Measurements from ENCODE around the gene PPP2CA.
"Not testable (repeated sequence)": the region's sequence is repeated elsewhere in the genome, so short reads cannot be mapped to it uniquely, and the experiment has no call there.

Gene PPP2CA

DNA sequence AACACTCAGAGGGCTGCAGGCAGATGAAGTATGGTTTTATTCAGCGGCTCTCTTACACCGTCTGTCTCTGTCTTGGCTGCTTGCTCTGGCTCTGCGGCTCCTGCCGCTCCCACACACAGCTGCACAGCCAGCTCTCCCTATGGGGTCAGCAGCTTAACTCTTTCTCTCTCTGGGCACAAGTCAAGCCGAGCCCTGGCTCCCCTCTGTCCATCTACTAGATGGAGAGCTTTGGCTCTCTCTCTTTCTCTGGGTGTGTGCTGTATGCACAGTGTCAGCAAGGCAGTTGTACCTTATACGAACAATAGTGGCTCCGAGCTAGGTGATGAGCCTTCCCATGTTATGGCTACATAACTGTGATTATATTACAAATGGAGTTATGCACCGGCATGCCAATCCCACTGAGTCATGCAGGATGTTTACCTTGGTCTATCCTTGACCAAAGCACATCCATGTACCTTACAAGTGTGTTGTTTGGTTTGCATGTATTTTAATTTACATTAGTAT lies 19.3 kb upstream of the PPP2CA start:
- DNase-seq = peak in 1 of 2 experiments; percentile 45

GRCh38 chr5:134242146-134242545 lies 16.3 kb upstream of the PPP2CA start:
- no peak for DNase-seq

DNA sequence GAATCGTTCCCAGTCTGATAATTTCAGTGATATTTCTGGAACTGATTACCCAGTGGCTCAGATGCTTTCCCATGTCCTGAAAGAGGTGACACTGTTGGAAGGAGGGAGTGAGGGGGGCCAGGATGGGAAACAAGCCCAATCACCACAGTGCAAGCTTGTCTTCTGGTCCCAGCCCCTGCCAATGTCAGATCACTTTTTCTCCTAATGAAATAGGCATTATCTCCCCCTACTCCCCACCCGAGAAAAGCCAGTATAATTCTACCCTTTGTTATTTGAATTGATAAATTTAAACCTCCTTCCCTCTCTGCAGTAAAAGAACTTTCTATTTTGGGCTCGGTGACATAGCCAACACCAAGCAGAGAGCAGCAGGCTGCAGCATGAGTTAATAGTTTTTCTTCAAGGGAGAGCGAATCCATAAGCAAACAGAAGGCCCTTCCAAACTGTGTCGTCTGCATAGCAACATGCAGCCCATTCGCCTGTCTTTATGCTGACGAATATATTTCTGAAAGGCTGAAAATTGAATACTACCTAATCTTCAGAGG lies 14.6 kb upstream of the PPP2CA start:
- peak in 1 of 2 experiments; percentile 25 for DNase-seq

DNA sequence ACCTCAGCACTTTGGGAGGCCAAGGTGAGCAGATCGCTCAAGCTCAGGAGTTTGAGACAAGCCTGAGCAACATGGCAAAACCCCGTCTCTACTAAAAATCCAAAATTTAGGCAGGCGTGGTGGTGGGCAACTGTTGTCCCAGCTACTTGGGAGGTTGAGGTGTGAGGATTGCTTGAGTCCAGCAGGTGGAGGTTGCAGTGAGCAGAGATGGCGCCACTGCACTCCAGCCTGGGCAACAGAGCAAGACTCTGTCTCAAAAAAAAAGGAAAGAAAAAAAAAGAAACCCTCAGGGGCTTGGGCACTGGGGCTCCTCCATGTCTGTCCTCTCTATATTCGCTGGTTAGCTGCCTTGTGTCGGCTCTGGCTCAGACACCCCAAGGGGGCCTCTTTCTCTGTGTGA lies 10.9 kb upstream of the PPP2CA start:
- DNase-seq = no peak

DNA sequence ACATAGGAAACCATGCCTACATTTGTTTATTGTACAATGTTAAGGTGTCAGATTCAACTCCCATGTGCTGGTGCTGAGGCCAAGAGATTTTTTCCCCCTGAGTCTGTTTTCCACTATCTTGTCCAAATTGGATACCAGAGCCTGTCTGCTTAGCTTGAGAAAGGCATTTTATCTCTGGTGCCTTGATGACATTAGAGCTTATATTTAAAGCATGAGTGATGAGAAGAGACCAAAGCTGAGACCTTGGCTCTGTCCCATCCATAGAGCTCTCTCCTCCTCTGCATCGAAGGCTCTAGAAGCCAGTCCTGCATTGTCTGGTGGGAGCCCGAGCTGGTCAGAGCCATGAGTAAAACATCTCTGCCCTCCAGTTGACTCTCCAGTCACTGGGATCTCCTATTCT lies 10.4 kb upstream of the PPP2CA start:
- no peak for DNase-seq

GRCh38 chr5:134228624-134229023 lies 2.8 kb upstream of the PPP2CA start:
- no peak for DNase-seq

DNA sequence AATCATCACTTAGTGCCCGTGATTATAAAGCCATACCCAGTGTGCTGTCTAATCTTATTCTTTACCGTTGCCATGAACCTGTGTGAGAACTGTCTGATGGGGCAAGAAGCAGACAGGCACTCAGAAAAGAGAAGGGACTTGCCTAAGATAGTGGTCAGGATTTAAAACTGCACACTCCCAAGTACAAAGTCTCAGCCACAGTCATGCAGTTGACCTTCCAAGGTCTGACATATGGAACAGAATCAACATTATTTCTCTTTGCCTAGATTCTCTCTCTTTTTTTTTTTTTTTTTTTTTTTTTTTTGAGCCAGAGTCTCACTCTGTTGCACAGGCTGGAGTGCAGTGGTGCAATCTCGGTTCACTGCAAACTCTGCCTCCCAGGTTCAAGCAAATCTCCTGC lies 1.9 kb upstream of the PPP2CA start:
- no peak for DNase-seq

DNA sequence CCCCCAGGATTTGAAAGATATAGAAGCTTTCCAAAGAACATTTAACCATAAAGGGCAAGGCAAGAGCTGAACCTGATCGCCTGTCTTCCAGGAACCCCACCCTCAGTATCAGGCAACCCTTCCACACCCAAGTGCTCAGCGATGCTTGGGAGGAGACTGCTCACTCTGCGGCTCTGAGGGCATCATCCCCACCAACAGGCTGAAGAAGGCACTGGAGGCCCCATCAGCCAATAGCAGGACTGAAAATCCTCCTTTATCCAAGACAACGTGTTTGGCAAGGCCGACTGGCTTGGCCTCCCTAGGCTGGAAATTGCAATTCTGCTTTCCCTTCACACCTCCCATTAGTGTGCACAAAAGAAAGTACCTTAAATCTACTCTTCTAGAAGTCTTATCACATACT lies 1.4 kb upstream of the PPP2CA start:
- DNase-seq = peak in 1 of 2 experiments; percentile 64

GRCh38 chr5:134226441-134227192 lies 744 bp upstream of the PPP2CA start:
- peak in 1 of 2 experiments; percentile 32 for DNase-seq

GRCh38 chr5:134224888-134225779 lies 739 bp downstream of the PPP2CA start:
- DNase-seq = peak; percentile 50 to 70

DNA sequence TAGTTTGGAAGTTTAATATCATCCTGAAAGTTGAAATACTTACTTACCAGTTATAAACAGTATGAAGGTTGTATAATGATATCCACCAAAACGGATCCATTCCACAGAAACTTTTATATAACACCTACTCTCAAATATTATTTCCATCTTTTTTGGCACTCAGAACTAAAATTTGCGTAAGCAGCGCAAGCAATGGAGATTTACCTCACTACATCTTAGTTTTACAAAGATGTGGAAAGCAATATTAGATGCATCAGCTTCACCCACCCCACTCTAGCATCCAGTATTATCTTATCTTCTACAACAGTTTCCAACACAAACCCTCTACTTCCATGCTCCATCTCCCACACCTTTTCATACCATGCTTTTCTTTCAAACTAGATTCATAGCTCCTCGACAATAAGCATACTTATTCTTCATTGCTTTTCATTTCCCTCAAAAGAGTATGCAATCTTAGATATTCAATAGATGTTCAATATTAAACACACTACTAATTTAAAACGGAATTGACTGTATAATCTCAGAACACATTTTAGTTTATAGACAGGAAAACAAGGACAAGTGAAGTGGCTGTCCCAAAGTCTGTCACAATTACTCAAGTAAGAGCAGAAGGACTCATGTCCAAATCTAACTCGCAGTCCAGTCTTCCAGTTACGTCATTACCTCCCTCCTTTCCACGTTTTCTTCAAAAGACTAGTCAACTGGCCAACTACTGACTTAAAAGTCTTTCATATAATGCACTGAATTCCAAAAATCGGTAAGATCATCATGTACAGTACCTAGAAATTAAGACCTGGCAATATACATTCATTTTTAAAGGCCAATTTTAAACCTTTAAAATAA lies 2.2 kb downstream of the PPP2CA start:
- peak in 1 of 2 experiments; percentile 21 for DNase-seq

GRCh38 chr5:134221690-134222089 lies 4.2 kb downstream of the PPP2CA start:
- not testable (repeated sequence) for DNase-seq

- DNase-seq = no peak
Measured at GRCh38 chr5:134215757-134216156, 10.1 kb downstream of the PPP2CA start.

DNA sequence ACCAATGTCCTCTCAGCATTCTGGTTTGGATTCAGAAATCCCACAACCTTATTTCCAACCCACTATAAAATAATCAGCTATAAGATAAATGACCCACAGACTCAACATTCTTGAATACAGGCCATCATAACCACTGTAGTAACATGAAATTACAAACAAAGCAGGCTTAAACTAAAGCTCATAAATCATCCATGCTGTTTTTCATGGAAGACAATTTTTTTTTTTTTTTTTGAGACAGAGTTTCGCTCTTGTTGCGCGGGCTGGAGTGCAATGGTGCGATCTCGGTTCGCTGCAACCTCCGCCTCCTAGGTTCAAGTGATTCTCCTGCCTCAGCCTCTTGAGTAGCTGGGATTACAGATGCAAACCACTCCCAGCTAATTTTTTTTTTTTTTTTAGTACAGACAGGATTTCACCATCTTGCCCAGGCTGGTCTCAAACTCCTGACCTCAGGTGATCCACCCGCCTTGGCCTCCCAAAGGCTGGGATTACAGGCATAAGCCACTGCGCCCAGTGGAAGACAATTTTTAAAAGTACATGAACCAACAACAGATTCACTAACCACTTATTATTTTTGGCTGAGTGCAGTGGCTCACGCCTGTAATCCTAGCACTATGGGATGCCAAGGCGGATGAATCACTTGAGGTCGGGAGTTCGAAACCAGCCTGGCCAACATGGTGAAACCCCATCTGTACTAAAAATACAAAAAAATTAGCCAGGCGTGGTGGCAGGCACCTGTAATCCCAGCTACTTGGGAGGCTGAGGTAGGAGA lies 14.4 kb downstream of the PPP2CA start:
- not testable (repeated sequence) for DNase-seq

DNA sequence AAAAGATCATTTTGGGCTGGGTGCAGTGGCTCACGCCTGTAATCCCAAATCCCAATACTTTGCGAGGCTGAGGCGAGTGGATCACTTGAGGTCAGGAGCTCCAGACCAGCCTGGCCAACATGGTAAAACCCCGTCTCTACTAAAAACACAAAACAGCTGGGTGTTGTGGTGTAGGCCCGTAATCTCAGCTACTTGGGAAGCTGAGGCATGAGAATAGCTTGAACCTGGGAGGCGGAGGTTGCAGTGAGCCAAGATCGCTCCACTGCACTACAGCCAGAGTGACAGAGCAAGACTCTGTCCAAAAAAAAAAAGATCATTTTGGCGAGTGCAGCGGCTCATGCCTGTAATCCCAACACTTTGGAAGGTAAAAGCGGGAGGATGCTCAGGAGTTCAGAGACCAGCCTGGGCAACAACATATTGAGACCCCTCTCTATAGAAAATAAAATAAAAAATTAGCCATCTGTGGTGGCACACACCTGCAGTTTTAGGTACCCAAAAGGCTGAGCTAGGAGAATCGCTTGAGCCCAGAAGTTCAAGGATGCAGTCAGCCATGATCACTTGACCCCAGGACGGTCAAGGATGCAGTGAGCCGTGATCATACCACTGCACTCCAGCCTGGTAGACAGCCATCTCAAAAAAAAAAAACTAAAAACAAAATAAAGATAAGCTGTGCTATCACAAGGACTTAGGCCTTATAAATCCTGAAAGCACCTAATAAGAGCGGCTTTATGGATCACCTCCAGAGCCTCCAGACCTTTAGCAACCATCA lies 16.2 kb downstream of the PPP2CA start:
- DNase-seq = no peak

DNA sequence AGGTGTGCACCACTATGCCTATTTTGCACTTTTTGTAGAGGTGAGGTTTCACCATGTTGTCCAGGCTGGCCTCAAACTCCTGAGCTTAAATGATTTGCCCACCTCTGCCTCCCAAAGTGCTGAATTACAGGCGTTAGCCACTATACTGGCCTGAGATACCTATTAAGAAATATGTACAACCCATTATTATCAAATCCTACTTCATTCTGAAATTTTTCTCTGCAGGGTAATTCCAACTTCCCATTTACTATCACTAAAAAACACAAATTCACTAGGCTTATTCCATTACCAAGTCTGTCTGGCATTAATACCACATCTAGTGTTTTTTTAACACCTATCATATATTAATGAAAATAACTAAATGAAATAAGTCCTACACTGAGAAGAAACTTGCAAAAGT lies 18.2 kb downstream of the PPP2CA start:
- no peak for DNase-seq

- DNase-seq = no peak
Measured at GRCh38 chr5:134206627-134207160, 19.2 kb downstream of the PPP2CA start.

DNA sequence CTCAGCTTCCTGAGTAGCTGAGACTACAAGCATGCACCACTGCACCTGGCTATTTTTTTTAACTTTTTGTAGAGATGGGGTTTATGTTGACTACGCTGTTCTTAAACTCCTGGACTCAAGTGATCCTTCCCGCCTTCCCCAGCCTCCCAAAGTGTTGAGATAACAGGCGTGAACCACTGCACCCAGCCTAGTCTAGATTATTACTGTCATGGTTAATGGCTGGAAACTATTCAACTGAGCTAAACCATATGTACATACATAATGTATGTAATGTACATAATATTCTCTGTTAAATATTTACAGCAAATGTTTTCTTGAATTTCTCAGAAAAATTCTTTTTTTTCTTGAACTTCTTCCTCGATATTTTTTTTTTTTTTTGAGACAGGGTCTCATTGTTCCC lies 21.3 kb downstream of the PPP2CA start:
- DNase-seq = no peak

GRCh38 chr5:134203630-134204029 lies 22.2 kb downstream of the PPP2CA start:
- no peak for DNase-seq

DNA sequence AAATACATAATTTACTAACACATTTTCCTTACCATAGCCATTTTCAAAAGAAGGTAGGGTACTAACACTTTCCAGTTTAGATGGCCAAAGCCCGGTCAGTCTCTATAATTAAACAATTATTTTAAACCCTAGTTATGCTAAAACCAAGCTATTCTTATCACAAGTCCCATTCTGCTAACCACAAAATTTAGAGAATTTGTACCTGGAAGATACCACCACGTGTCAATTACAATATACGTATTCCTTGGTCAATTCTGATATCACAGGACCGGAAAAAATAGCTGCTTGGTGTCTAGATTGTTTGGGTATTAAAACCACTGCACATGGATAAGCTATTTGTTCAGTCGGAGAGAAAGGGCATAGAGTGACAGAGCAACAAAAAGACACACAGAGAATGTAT lies 30.2 kb downstream of the PPP2CA start:
- DNase-seq = no peak

- DNase-seq = no peak
Measured at GRCh38 chr5:134189031-134189430, 36.8 kb downstream of the PPP2CA start.

Measured in NCI-H524 (cell line).